Ovary (tissue), 9 donors: ENCODE results near the gene PCDH15. TPM values are rescaled to one million over a fixed set of nuclear protein-coding genes. Genes with fewer than 3 reads are reported as not detected.

Experiments
- DNase-seq, 5 donors: peaks; one replicate each; pipeline ENCODE4 v3.0.0-alpha.2; 2019 to 2020
- H3K27ac ChIP-seq, 2 donors: fragments of 200-600 bp; one replicate each; pipeline versions ENCODE4 v1.5.1 to v1.8.0; 2019 to 2022
- H3K27me3 ChIP-seq: fragments of 200-600 bp; one replicate; pipeline ENCODE4 v1.8.0; 2022
- H3K36me3 ChIP-seq: fragments of 200-600 bp; sonication (generic); one replicate; pipeline ENCODE4 v1.5.1; 2019
- H3K4me1 ChIP-seq: one replicate; pipeline ENCODE4 v1.8.1; 2013; ENCODE audit warnings: mild to moderate bottlenecking, moderate library complexity; ENCODE audit not compliant: insufficient read depth
- H3K4me3 ChIP-seq: fragments of 200-600 bp; sonication (generic); one replicate; pipeline ENCODE4 v1.5.1; 2017
- H3K9me3 ChIP-seq, 2 donors: fragments of 200-600 bp in 1 of 2; sonication (generic) in 1 of 2; one replicate each; pipeline versions ENCODE4 v1.5.1 to v1.8.1; 2013 to 2019; ENCODE audit warnings: mild to moderate bottlenecking in 1 of 2, moderate library complexity in 1 of 2
- CTCF ChIP-seq, 3 donors: fragments of 450-650 bp in 2 of 3; fragments of 200-600 bp in 1 of 3; IDR thresholded peaks; one replicate each; pipeline versions ENCODE4 v1.5.1 to v1.8.0; 2016 to 2022; ENCODE audit warnings: antibody characterized with exemption in 3 of 3, mild to moderate bottlenecking in 1 of 3
- EP300 ChIP-seq: sonication (generic); formaldehyde crosslinking; IDR thresholded peaks from one replicate; pipeline ENCODE4 v1.6.1; 2017; ENCODE audit warnings: antibody characterized with exemption
- POLR2A ChIP-seq: fragments of 450-650 bp; IDR thresholded peaks from one replicate; pipeline ENCODE4 v1.6.1; 2017; ENCODE audit warnings: antibody characterized with exemption, mild to moderate bottlenecking, moderate library complexity
- WGBS, 3 donors: extraction: QIAGEN DNeasy Blood & Tissue Kit in 1 of 3; methylation state at CpG; one replicate each; pipeline versions ENCODE4 v1.1.5 to v1.1.7; 2013 to 2017; 5-methylcytosine and 5-hydroxymethylcytosine counted together
- intact Hi-C, 4 donors: fragments of 100-400 bp; cut with DNase I; formaldehyde crosslinking; loops; one replicate each; pipeline versions ENCODE4 v1.11.0 to v1.15.1; 2022 to 2023
- polyA plus RNA-seq, 2 donors: library from polyadenylated mRNA; stranded (reverse); fragments of 200-250 nt in 1 of 2; fragments of 350-450 nt in 1 of 2; fragmentation: Illumina TruSeq in 1 of 2; extraction: RNeasy Lipid Tissue Mini Kit (QIAGEN cat#74804) in 1 of 2; gene quantifications; one replicate each; pipeline ENCODE4 v1.2.3, GENCODE V29; 2013 to 2014
- total RNA-seq, 7 donors: library from RNA; depleted of rRNA in 2 of 7; stranded (reverse); fragments of >200 nt in 2 of 7; fragmentation: NEBNext Ultra II Directional in 3 of 7; extraction: Animal tissue kit (Norgen Biotek cat#: 25700) in 3 of 7; gene quantifications; one replicate each; pipeline versions ENCODE4 v1.1.0 to v1.2.4, GENCODE V29; 2016 to 2023
- donor health status: DM: no; HTN: no; CAD: no; lungs with moderate emphysema.
- donor health status: DM: no; HTN: no; CAD: no.
- donor health status: Bipolar disorder and iron deficiency.
- donor health status: DM: yes; HTN: yes; CAD: no.
- donor health status: DM: no; HTN: no; CAD: no.
- donor health status: DM: yes; HTN: yes; CAD: no.

PCDH15 gene
- total and polyA plus RNA-seq, 9 donors, result 0.02 to 0.34 TPM; not detected in 7

- 26 to 36% (median 34%) methylated on average over 9 of the region's 9 CpGs for WGBS, 3 donors
- Histone ChIP-seq H3K4me3 (no peak overlapping the region), H3K36me3 (no peaks in the 10 kb centered on the region), H3K27me3 (no peaks in the 10 kb centered on the region), H3K4me1 (no peaks in the 10 kb centered on the region), H3K9me3 (no peaks in the 10 kb centered on the region), H3K27ac (no peak overlapping the region)
- TF ChIP-seq EP300 (no peak), CTCF (IDR thresholded peaks at IDR 0.05) (no peak), POLR2A (no peak)
- intact Hi-C loops, result no loop called here
- no peak for DNase-seq
Measured at GRCh38 chr10:53841483-53842145, 959.4 kb downstream of the PCDH15 start.

- H3K4me1 ChIP-seq, result no peaks in the 10 kb centered on the region
- H3K27ac ChIP-seq, result no peak overlapping the region
- H3K36me3 ChIP-seq, result no peaks in the 10 kb centered on the region
- no peaks in the 10 kb centered on the region for H3K9me3 ChIP-seq
- 65 to 71% (median 71%) methylated on average over 4 of the region's 4 CpGs for WGBS, 3 donors
- intact Hi-C loops, result no loop called here
- no peaks in the 10 kb centered on the region for H3K27me3 ChIP-seq
- TF ChIP-seq CTCF (IDR thresholded peaks at IDR 0.05), result no peak
- no peak for TF ChIP-seq POLR2A
- no peak for TF ChIP-seq EP300
- no peak for DNase-seq
- no peak overlapping the region for H3K4me3 ChIP-seq
Measured at GRCh38 chr10:53840653-53841052, 960.4 kb downstream of the PCDH15 start.

GRCh38 chr10:53839440-53840039 is 961.5 kb downstream of the PCDH15 start:
- intact Hi-C loops, result no loop called here
- no peaks in the 10 kb centered on the region for H3K36me3 ChIP-seq
- H3K4me1 ChIP-seq, result no peaks in the 10 kb centered on the region
- no peak for DNase-seq
- no peaks in the 10 kb centered on the region for H3K27me3 ChIP-seq
- TF ChIP-seq POLR2A, result no peak
- TF ChIP-seq EP300, result no peak
- no peak for TF ChIP-seq CTCF (IDR thresholded peaks at IDR 0.05)
- no peak overlapping the region for H3K4me3 ChIP-seq
- H3K9me3 ChIP-seq, result no peaks in the 10 kb centered on the region
- H3K27ac ChIP-seq, result no peak overlapping the region
- WGBS, 3 donors, result 6 to 16% (median 16%) methylated on average over 2 of the region's 2 CpGs

- intact Hi-C loops, result no loop called here
- no peak overlapping the region for H3K4me3 ChIP-seq
- no peak overlapping the region for H3K27ac ChIP-seq
- WGBS, 3 donors, result 81 to 86% (median 82%) methylated on average over 1 of the region's 1 CpG
- H3K4me1 ChIP-seq, result no peaks in the 10 kb centered on the region
- no peaks in the 10 kb centered on the region for H3K27me3 ChIP-seq
- H3K36me3 ChIP-seq, result no peaks in the 10 kb centered on the region
- no peak for DNase-seq
- no peaks in the 10 kb centered on the region for H3K9me3 ChIP-seq
- TF ChIP-seq CTCF (IDR thresholded peaks at IDR 0.05) (no peak), EP300 (no peak), POLR2A (no peak)
Measured at GRCh38 chr10:53836638-53837037, 964.4 kb downstream of the PCDH15 start.
